Sigmoid colon (tissue), 3 donors: ENCODE results near the gene ATF7.

ENCODE experiments used
- POLR2A ChIP-seq, 2 donors: fragments of 450-650 bp; IDR thresholded peaks; one replicate each; pipeline ENCODE4 v1.6.1; 2016; ENCODE audit warnings: antibody characterized with exemption in 2 of 2, mild to moderate bottlenecking in 2 of 2, moderate library complexity in 2 of 2
- TF ChIP-seq, protein P1 (sequence below), 4 experiments: fragments of 450-650 bp in 3 of 4; fragments of 200-600 bp in 1 of 4; IDR thresholded peaks; one replicate each; pipeline ENCODE4 v1.5.1; 2016 to 2019; ENCODE audit warnings: antibody characterized with exemption in 4 of 4, mild to moderate bottlenecking in 3 of 4, moderate library complexity in 2 of 4

DNA sequence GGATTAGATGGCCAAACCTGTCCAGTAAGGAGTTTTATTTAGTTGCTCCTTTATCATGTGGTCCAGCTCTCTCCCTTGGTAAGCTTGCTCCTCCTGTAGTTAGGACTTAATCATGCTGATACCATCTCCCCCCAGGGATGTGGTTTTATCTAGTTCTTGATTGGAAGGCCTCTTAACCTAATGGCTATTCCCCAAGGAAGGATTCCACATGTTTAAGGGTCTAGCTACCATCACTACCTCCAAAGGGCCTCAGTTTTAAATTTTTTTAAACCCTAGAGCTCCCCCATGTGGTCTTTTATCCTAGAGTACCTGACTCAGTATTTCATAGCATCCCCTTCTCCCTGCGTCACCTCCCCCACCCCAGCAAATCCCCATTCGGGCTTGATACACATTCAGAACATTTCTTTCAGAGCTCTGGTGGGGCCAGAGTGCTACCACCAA, 149.4 kb downstream of the ATF7 start:
- TF ChIP-seq, protein P1, sequence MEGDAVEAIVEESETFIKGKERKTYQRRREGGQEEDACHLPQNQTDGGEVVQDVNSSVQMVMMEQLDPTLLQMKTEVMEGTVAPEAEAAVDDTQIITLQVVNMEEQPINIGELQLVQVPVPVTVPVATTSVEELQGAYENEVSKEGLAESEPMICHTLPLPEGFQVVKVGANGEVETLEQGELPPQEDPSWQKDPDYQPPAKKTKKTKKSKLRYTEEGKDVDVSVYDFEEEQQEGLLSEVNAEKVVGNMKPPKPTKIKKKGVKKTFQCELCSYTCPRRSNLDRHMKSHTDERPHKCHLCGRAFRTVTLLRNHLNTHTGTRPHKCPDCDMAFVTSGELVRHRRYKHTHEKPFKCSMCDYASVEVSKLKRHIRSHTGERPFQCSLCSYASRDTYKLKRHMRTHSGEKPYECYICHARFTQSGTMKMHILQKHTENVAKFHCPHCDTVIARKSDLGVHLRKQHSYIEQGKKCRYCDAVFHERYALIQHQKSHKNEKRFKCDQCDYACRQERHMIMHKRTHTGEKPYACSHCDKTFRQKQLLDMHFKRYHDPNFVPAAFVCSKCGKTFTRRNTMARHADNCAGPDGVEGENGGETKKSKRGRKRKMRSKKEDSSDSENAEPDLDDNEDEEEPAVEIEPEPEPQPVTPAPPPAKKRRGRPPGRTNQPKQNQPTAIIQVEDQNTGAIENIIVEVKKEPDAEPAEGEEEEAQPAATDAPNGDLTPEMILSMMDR (IDR thresholded peaks at IDR 0.05), result no peak
- TF ChIP-seq POLR2A (IDR thresholded peaks at IDR 0.05), result no peak
